ENCODE results near the gene LMCD1.

Gene LMCD1, protein sequence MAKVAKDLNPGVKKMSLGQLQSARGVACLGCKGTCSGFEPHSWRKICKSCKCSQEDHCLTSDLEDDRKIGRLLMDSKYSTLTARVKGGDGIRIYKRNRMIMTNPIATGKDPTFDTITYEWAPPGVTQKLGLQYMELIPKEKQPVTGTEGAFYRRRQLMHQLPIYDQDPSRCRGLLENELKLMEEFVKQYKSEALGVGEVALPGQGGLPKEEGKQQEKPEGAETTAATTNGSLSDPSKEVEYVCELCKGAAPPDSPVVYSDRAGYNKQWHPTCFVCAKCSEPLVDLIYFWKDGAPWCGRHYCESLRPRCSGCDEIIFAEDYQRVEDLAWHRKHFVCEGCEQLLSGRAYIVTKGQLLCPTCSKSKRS

DNA sequence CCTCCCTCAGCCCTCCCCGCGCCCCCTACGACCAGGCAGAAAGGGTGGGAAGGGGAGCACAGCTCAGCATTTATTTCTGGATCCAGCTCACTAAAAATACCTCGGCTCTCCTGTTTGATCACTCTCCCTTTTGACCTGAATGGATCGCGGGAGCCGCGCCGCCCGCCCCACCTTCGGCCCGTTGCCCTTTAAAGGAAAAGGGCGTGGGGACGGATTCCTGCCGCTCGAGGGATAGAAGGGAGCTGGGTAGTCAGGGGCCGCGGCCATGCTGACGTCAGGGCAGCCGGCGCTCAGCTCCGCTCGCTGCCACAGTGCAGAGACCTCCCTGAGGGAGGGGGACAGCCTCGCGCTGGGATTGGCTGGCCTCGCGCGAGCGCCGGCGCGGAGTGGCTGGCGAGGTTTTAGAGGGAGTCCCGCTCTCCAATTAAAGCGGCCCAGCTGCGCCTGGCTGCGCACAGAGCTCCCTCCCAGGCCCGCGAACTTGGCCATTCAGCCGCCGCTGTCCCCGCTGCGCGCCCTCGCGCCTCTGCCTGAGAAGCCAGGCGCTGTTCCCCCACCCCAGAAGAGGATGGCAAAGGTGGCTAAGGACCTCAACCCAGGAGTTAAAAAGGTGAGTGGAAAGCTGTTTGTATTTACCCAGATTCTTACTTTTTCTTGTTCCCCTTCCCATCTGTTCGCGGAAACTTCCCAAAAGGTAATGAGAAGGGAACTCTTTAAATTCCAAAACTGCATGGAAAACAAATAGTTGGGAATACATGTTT lies at the start of gene LMCD1:
Gene LMCD1, plus strand, starts transcription at position 453 of the 761 bp plus-strand sequence. Its CDS starts 116 bp downstream, at position 569.
- DNase-seq = peak; percentile 98

DNA sequence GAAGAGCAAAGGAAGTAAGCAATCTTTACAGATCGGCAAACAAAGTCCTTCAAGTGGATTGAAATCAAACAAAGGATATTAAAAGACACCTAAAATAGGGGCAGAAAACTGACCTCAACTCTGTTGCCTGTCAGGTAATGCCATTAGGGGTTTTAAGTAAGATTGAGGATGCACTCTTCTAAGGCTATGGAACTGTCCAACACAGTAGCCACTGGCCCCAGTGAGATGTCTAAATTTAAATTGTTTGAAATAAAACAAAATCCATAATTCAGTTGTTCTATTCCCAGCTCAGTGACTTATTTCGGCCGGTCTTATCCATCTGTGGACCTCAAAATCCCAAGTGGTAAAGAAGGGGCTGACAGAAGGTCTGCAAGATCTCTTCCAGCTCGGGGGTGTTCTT lies 49.5 kb upstream of the LMCD1 start:
- DNase-seq = no peak

DNA sequence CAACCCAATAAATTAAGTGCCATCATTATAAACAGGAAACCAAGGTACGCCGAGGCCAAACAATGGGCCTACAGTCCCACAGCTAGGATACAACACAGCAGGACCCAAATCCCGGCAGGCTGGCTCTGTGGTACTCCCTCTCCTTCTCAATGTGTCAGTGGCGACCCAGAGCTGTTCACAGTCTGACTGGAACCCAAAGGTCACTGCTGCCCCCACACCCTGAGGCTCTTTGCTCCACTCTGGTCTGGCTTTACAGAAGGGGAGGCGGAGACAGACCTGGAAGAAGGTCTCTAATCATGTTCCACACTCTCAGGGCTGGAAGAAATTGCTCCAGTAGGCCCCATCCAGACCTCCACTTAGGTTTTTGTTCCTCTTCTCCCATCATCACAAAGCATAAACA lies 48.5 kb upstream of the LMCD1 start:
- DNase-seq = no peak

DNA sequence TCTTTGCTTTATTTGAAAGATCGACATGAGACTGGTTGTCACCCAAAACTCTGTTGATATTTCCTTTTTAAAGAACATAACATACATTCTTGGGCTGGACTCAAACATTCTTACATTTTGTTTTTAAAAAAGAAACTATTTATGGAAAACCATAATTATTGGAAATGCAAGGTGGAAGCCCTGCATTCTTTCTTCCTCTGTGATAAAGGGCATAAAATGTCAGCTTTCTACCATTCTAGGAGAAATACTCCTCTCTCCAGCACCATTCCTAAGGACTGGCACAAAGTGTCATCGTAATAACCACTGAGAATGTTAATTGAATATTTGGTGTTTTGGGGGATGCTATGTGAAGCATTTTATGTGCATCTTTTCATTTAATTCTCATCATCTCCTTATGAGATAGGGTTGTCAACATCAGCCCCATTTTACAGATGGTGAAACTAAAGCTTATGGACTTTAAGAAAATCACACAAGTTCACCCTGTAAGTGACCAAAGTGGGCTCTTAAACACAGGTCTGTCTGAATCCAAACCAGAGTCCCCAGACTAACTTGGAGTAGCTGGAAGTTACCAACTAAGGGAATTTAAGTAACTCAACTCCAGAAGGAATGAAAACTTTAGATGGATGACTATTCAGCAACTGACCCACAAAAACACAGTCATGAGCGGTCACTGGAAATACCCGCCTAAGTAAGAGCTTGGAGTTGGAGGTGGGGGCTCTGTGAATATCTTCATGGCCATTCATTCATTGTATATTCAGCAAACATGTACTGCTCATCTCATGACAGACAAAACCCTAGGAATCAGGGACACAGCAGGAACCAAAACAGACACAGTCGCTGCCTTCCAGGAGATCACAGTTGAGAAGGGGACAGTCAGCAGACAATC lies 45.9 kb upstream of the LMCD1 start:
- DNase-seq = no peak

DNA sequence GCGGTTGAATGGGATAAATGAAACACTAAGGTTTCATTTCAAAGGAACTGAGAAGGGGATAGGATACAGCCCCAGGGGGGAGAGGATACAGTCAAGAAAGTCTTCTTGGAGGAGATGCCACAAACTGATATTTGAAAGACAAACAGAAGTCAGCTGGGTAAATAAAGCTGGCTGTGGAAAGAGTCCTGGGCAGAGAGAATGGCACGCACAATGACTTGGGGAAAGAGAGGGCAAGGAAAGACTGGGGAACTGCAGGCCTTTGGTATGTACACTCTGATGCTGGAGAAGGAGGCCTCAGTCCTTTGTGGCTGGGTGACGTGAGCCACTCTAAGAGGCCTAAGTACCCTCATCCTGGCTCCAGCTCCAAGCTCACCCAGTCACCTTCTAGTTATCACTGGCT lies 45.2 kb upstream of the LMCD1 start:
- no peak for DNase-seq

DNA sequence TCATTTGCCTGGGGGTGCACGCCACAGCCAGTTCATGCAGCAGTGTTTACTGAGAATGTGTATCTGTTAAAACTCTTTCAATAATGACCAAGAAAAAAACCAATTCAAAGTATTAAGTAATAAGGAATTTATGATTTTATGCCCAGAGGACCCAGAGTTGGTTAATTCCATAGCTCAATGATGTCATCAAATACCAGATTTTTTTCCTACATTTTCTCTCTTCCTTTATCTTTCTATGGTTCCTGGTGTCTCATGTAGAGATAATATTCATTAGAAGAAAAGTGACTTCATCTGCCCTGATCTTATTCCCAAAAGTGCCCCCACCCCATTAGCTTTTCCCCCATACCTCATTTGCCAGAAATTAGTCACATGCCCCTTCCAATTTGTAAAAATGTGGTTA lies 44.6 kb upstream of the LMCD1 start:
- no peak for DNase-seq

DNA sequence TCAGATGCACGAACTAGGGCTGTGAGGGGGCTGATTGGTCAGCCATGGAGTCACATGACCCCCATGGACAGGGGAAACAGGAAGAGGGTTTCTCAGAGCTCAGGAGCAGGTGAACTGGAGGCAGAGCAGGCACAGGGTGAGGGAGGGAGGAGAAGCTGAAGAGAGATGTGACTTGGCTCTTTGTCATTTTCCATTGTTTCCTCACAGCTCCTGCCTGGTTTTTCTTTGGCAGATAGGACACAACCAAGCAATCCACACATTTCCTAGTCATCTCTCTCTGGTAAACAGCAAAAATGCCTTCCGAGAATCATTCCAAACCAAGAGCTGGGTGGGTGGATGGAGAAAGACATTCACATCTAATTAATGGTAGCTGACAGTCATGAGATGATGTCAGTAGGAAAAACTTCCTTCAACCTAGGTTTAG lies 43.4 kb upstream of the LMCD1 start:
- DNase-seq = no peak

DNA sequence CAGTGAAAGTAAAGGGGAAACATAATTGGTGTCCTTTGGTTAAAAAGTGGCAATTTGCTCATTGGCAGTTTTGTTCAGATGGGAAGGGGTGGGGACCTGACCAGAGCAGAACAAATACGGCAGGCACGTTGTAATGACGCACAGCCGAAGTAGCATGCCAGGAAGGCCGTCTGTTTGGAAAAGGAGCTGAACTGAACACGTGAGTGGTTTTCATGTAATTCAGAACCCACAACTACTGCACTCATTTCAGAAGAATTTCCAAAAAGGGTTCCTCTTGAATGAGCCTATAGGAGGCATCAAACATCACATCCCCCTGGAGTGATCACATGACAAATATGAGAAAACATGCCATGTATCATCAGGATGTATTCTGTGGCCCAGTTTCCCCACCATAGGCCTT lies 42.9 kb upstream of the LMCD1 start:
- peak; percentile 45 for DNase-seq

DNA sequence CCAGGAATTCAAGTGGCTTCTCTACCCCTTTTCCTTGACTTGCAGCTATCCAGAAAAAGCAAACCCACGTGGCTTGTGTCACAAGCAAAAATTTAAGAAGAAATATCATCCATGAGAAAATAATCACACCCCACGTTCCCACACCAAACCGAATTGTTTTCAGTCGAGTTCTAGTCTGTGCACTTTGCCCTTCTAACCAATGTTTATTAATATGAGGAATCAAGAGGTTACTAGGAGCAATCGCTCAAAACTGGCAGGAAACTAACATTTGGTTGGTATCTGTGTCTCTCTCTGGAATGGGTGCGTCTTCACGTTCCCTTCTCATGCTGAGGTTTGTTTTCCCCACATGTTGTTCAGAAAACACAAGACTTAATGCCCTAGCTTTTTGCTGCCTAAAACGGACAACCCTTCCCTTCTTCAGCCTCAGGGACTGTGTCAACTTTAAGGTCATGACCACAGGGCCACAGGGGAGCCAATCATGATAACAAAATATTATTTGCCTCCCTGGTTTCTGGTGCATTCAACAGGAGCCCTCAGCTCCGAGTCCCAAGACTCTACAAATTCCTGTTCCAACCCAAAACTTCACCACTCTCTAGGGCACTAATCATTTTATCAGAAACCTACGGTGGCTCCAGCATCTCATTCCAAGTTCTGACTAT lies 41.4 kb upstream of the LMCD1 start:
- no peak for DNase-seq

DNA sequence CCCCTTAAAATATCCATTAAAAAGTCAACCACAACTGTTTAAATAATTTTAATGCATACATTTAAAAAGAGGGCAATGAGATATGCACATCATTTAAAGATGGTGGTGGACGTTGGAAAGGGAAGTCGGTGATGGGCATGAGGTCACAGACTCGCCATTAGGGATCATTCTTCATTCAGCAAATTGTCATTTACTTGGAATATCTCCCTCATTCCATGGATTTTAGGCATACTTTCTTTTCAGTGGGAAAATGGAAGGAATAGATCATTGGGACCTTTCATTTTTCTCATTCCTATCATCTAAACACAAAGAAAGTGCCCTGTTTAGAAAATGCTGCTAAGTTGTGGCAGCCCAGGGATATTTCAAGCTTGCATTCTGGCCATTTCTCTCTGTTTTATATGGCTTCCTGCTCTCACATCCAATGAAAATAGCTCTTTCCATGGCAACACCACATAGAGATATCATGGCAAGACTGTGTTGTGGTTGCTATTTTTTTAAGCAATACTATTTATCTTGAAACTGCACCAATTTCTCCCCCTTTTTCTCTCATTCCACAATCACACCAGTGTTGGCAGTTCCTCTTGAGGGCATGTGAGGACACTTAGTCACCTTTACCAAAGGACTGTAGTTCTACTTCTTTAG lies 40.7 kb upstream of the LMCD1 start:
- no peak for DNase-seq

DNA sequence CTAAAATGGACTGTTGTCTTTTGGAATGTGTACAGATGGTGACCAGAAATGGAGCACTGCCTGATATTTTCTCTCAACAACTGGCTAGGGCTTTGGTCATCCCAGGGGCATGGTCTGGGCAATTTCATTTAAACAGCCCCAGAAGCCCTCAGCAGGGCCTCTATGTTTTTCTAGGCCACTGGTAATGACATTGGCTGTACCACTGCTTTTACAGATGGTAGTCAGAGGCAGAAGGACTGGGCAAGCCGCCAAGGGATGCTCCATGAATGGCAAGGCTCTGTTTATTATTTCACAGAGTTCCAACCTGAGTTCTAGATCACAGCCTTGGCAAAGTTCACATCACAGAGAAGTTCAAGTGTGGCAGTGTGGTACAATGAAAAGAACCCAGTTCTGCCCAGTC lies 37.0 kb upstream of the LMCD1 start:
- DNase-seq = no peak

DNA sequence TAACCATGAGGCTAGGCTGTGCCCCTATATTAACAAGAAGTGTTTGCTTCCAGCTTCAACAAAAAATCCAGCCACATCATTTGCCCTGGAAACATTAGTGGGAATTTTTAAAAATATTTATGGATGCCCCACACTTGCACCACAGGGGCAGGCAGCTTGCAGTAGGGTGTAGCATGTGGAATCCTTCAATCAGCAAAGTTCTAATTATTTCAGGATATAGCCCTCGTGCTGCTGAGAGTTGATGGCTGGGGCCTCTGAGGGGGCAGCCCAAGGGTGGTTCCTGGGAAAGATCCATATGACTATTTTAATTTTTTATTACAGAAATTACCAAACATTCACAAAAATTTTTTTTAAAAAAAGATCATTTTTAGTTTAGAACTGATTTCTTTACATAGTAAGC lies 35.1 kb upstream of the LMCD1 start:
- DNase-seq = no peak

DNA sequence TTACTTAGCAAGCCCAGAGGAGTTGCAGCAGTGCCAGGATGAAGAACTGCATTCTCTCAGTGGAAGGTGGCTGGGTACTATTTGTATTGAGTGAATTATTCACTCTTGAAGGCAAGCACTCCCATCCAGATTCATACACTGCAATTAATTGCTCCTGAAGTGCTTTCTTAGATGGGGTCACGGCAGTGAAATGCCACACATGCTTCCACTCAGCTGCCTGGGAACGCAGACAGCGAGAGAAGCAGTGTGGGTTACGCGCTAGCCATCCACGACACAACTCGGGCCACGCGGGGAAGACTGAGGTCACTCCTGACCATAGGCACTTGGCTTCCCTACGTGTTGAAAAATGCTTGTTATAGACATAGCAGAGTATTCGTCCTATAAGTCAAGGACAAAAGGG lies 30.8 kb upstream of the LMCD1 start:
- no peak for DNase-seq

DNA sequence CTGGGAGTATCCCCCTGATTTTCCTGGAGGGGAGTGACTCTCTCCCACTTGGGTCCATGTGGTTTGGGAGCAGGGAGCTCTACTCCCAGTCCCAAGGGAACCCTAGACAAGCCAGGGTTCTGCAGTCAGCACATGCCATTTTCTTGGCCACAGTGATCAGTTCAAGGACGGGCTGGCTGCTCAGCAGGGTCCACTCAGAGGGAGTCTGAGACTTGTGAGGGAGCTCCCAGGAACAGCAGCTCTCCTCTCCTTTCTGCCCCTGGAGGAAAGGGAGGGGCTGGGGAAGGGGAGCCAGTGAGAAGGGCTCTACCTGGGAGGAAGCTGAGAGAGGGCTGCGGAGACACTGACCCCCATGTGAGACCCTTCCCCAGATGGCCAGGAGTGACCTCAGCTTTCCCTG lies 29.1 kb upstream of the LMCD1 start:
- DNase-seq = no peak

DNA sequence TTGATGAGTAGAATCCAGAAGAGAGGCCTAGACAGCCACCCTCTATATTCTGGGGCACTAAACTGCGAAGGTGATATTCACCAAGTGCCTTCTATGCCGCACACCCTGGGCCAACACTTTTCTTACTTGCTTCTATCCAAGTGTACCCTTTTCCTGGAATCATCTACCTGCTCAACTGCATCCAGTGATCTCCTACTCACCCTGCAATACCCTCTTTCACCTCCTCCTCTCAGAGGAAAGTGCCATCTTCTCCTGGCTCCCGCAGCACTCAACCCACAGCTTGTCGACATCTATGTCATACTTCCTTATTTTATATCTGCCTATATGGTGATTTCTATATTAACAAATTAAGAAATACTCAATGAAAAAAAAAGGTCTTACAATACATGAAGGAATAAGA lies 28.6 kb upstream of the LMCD1 start:
- no peak for DNase-seq

DNA sequence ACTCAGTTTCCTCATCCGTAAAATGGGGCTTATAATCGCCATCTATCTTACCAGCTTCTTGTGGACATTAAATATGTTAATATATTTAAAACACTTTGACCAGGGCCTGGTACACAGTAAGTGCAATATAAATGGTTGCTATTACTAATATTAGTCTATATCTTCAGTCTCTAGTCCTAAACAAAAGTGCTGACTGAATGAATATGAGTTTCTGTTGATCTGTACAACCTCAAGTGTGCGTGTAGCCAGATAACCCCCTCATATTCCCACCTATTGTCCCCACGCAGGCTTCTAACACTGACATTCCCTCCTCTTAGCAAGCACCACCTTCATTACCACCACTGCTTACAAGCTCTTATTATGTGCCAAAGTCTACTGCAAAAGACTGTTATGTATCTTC lies 27.6 kb upstream of the LMCD1 start:
- DNase-seq = no peak

DNA sequence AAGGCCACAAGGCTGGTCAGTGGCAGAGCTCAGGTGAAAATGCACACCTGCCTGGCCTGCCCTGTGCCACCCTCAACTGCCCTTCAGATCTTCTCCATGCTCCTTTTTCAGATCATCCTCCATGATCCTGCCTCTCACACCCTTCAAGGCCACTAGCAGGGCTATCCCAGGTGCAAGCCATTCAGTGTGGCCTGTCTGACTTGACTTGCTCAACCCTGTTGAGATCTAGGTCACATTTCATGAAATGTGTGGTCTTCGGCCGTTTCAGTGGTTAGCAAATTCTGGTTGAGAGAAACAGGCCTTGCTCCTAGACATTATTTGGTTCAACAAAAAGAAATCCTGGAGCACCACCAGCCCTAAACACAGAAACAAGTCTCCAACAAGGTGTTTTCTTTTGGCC lies 26.6 kb upstream of the LMCD1 start:
- no peak for DNase-seq

DNA sequence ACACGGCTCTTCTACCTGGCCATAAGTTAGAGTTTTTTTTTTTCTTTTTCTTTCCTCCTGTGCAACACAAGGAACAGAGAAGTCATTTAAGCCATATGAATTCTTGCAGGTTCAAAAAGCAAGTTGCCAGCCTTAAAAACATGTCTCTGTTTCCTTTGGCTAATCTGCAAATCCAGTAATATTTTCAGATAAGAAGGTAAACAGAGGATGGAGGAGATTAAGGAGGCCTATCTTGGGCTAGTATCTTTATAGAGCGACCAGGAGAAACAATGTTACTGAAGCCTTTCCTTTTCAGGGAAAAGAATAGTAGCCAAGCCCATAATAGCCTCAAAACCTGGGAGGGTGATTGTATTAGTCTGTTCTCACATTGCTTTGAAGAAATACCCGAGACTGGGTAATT lies 20.9 kb upstream of the LMCD1 start:
- no peak for DNase-seq

DNA sequence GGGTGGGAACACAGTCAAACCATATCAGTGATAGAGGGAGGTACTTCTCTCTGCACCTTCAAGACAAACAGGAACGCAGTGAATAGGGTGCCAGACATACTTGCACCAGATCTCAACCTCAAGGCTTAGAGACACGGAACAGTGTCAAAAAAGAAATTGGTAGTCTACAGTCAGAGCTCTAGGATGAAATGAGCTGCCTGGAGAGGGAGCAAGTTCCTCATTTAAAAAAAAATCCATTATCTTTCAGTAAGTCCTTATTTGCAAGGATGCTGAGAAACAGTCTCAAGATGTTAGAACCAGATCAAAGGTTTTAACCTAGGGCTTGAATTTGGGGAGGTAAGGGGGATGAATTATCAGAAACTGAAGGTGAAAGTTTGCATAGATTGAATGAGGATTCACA lies 20.2 kb upstream of the LMCD1 start:
- no peak for DNase-seq

DNA sequence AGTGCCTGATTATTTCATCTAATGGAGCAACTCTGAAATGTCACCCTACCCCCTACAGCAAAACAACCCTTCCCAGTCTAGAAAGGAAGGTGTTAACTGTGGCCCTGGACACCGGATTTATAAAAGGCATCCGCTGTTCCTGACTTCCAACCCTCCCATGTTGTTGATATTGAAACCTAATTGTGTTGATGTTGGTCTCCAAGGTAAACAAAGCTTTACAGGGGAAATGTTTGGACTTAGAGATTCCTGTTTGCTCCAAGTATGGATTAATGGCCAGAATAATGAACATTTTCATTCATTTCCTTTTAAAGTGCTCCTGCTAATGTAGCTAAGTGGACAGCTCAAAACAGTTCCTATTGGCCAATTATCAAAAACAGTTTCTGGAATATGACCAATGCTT lies 19.4 kb upstream of the LMCD1 start:
- no peak for DNase-seq

DNA sequence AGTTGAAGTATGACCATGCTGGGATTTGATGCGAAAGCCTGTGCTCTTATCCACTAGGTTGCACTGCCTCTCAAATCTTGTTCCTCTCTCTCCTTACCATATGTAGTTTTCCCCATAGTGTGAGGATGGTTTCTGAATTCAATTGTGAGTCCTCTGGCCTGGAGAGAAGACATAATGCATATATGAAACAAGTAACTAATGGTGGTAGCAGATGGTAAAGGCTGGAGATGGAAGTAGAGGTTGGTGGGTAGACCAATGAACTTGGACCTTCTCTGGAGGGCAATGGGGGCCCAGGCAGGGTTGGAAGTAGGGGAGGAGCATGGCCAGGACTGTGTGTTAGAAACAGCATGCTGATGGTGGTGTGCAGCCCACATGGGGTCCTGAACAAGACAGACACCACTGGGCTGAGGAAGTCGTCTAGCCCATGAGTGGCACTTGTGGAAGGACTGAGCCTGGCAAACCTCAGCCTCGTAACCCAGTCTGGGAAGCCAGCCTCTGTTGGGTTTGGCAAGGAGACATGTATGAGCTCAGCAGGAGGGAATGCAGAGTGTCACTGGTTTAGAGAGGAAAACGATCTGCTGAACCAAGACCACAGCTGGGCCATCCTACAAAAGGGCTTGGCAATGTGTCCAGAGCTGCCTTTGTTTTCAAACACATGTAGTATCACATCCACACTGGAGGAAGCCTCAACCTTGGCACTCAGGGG lies 18.5 kb upstream of the LMCD1 start:
- DNase-seq = peak; percentile 91

Measured in femur (tissue), 1 donor.